ENCODE results near the gene TAF1L. TPM values are rescaled to one million over a fixed set of nuclear protein-coding genes. Genes with fewer than 3 reads are reported as not detected.

TAF1L gene
- total RNA-seq, 1 donor from 2014 or later, result 0.05 TPM

DNA sequence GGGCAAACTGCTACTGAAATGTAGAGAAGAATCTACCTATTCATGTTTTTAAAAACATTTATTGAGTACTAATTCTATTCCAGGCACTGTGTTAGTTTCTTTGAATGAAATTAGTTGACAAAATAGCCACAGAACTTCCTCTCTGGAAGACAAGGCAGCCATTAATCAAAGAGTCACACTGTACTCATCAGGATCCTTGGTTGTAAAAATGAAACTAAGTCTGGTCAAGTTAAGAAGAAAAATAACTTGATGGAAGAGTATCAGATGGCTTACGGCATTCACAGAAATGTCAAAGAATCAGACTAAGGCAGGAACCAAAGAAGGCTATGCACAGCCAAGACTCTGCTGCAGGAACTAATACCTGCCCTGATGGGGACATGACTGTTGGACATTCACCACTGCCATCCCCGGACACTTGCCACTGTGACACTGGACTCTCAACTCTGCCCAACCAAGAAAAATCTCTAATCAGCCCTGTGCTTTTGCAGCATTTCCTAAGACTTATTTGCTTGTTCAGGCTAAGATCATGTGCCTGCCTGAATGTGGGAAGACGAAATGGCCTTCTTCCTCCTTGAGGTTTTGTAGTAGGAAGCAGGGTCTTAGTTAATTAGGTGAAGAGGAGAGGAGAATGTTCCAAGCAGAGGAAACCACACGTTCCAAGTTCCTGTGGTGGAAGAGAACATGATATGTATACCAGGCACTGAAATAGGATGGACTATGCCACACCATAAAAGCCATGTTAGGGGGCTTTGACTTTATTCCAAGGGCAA is 39.2 kb downstream of the TAF1L start:
- intact Hi-C loops (cut with micrococcal nuclease), result no loop called here

DNA sequence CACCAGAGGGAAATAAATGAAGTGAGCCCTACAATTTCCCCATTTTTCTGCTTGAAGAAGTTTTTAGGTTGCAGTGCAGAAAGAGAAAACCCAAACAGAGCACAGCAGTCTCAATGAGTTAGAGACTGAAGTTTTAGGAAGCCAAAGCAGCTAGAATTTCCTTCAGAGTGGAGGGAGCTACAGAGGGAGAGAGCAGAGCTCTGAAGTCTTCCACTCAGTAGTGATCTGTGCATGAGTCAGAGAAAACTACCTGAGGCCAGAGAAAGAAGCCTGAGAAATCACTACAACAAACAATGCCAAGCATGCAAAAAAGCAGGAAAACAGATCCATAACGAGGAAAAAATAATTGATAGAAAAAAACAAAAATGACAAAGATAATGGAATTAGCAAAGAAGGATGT is 44.6 kb downstream of the TAF1L start:
- intact Hi-C loops (cut with micrococcal nuclease), result no loop called here

DNA sequence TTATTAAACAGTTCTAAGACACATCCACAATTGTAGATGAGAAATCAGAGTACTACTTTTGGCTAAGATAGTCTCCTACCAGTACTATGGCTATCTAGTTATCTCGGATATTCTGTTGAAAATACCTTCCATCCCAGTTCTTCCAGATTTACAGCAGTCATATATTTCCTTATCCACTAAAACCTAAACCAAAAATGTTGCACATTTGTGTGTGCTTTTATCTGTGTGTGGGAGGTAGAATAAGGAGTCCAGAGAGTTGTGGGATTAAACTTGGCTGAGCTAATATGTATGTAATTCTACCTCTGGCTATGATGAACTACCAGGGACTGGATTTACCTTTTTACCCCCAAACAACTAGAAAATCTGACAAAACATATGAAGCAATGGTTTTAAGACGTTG is 45.0 kb downstream of the TAF1L start:
- intact Hi-C loops (cut with micrococcal nuclease), result no loop called here

DNA sequence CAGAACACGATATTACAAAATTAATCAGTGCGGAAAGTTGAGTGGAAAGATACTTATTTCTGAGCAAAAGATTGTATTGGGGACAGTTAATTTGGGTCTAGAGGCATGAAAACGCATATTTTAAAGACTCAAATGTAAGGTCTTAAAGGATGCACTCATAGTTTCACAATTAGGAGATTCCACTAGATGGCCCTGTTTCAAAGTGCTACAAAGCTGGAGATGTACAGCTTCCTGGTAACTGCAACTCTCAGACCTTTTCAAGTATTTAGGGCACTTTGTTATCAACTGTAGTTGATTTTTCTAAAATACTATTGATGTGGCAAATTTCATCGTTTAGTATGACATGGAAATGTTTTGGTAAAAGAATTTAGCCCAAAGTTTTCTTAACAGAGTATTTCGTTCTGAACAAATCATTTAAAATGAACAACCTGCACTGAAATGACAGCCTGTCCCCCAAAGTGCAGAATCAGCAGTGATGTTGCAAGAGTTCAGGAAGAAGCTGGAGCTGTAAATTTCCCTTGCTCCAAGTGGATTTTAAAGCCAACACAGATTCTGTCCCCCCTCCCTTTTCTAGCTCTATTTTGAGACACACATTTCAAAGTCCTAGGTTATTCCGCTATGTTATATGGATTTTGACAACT is 46.3 kb downstream of the TAF1L start:
- intact Hi-C loops (cut with micrococcal nuclease), result loop anchor here (1.0 to 10.0 kb wide), 2 partner anchors 379 to 636 kb away; no protein-coding TSS in a partner anchor

DNA sequence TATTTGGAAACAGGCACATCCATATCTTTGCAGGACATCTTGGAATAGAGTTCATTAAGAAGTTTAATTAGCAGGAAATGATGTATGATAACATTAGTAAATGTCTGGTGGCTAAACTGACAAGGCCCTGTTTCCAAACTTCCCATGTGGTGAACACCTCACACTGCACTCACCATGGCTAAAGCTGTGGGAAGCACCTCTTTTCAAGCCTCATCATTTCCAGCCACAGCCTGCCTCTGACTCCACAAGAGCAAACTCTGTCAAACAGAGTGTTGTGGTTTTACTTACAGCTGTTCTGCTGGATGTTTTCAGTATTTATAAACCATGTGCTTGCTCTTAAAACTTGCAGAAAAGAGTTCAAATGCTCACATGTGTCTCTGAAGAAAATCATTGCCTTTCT is 47.6 kb downstream of the TAF1L start:
- intact Hi-C loops (cut with micrococcal nuclease), result loop anchor here (10.0 kb wide), 1 partner anchor 637 kb away; no protein-coding TSS in a partner anchor

DNA sequence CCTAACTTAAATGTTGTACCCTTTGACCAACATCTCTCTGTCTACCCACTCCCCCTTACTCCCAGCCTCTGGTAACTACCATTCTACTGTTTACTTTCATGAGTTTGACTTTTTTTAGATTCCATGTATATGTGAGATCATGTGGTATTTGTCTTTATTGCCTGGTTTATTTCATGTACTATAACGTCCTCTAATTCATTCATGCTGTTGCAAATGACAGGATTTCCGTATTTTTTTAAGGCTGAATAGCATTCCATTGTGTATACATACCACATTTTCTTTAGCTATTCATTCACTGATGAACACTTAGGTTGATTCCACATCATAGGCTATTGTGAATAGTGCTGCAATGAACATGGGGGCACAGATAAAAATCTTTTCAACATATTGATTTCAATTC is 50.7 kb downstream of the TAF1L start:
- intact Hi-C loops (cut with micrococcal nuclease), result loop anchor here (10.0 kb wide), 1 partner anchor 640 kb away; no protein-coding TSS in a partner anchor

DNA sequence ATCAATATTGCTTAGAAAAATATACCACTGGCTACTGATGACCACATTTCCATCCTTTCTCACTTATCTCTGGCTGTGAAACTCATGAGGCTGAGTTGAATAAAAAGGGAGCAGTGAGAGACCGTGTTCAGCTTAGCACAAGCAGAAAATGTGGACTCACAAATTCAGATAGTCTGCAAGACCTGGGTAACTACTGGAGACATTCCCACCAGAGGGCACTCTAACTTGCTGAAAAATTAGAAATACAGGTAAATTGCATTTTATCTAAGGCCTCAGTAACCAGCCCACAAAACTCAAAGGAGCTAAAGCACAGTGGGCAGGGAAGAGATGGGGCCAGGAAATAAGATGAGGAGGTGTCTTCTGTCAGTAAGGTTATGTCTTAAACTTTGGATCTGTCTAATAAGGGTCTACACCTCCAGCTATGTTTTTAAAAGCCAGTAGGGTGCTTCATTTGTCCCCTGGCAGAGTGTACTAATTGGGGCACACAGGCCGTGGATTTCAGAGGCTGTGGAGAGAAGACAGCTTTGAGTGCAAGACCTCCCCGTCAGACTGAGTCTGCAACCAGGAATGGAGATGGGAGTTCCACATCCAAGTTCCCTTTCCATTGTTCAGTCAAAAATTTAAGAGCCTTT is 53.8 kb downstream of the TAF1L start:
- intact Hi-C loops (cut with micrococcal nuclease), result loop anchor here (1.0 to 10.0 kb wide), 2 partner anchors 387 to 643 kb away; no protein-coding TSS in a partner anchor

DNA sequence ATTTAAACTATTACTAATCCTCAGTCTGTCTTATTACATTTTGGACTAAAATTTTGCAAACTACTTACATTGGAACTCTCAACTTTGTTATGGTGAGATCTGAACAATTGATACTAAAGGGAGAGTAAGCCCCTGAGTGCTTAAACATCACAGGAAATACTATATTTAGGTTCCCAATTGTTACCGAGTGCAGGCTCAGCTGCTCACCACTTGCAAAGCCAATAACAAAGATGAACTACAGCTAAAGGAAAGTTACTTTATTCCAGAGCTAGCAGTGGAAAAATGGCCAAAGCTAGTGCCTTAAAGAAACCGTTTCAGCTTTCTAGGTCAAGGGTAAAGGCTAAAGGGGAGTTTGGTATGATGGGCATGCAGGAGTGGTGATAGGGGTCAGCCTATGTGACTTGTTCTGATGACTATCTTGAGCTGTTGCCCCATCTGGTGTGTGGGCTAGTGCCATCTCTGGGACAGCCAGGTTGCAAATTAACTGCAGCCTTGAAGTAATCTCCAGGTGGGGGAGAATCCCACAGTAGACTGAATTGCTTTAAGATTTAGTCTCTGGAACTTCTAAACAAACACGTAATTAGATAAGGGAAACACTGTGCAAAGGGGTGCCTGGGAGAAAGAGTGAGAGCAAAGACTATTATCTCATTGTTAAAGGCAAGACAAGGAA is 54.7 kb downstream of the TAF1L start:
- intact Hi-C loops (cut with micrococcal nuclease), result loop anchor here (1.0 to 10.0 kb wide), 2 partner anchors 388 to 644 kb away; no protein-coding TSS in a partner anchor

DNA sequence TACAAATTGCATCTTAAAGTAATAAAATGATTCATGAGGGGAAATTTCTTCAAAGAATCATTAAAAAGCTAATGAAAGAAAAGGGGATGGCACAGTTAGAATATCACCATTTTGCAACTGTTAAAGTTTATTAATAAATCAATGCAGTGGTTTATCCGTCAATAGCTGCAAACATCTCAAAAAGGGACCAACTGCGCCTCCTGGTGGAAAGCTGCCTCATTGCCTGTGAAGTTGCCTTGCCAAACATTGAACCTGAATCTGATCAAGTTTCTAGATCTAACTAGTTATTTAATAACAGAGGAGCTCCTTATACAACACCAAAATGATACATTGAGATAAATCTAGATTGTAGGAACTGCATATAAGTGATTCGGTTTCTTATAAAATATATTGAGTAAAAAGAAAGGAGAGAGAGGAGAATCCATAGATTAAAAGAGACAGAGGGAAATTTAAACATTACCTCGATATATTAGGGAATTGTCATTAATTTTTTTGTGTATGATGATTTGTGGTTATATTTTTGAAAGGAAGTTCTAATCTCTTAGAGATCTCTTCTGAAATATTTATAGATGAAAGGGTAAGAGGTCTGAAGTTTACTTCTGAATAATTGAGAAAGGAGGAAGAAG is 55.6 kb downstream of the TAF1L start:
- intact Hi-C loops (cut with micrococcal nuclease), result loop anchor here (1.0 to 10.0 kb wide), 2 partner anchors 201 to 645 kb away; no protein-coding TSS in a partner anchor

Other genes with a start within 250 kb of the TAF1L start
- gene RIGI, start 109.5 kb downstream of the TAF1L start, total RNA-seq, result 14.4 and 15.2 TPM in 2 replicates
- gene SMIM27, start 83.3 kb downstream of the TAF1L start, total RNA-seq, result 7.8 and 11.9 TPM in 2 replicates
- 12.0 and 12.4 TPM in 2 replicates for gene TOPORS, start 83.1 kb downstream of the TAF1L start, total RNA-seq
- gene NDUFB6, start 62.5 kb downstream of the TAF1L start, total RNA-seq, result 40.1 and 44.3 TPM in 2 replicates
- gene TMEM215, start 147.9 kb upstream of the TAF1L start, total RNA-seq, result not detected in 2 replicates

Data from T-helper 2 cell treated with Interferon-gamma antibody and Interleukin-4, amounts not matched to agents 100 ng/mL and 5 ng/mL, for 36 hours (primary cell).